ENCODE measurements around the gene ETV6.

Gene ETV6

DNA sequence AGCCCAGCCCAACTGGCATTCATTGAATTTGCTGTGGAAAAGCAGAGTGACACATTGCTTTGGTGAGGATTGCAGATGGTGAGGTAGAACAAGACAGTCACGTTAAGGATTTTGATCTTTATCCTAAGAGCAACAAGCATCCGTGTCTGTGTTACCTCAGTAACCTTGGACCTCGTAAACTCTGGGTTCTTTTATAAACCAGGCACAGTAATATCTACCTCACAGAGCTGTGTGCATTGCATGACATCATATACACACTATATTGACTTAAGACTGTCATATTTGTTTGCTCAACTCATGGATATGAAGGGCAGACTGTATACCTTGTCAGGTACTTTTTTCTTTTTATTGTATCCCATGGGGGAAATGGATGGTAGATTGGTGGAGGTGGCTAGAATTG, 156.2 kb downstream of the ETV6 start:
- Histone ChIP-seq H3K36me3 (ENCODE audit: control insufficient read depth, insufficient read depth, low read length) (no peaks in the 10 kb centered on the region), H3K23ac (ENCODE audit: low read length) (no peak overlapping the region), H3K4me2 (ENCODE audit: low read length) (no peak overlapping the region), H3K18ac (ENCODE audit: low read length) (no peak overlapping the region), H2AK5ac (ENCODE audit: low read length) (no peak overlapping the region), H3K79me1 (ENCODE audit: low read length) (no peaks in the 10 kb centered on the region), H2BK15ac (replicated peaks; ENCODE audit: low read depth) (no peak overlapping the region), H3K4me1 (ENCODE audit: control insufficient read depth, low read depth, low read length) (peaks cover 3% of the 10 kb centered on the region), H4K5ac (ENCODE audit: low read length) (no peak overlapping the region), H3K56ac (ENCODE audit: low read length) (no peak overlapping the region), H4K8ac (ENCODE audit: low read depth, low read length) (no peak overlapping the region), H3K79me2 (ENCODE audit: control insufficient read depth, insufficient read depth, low read length) (no peaks in the 10 kb centered on the region), H3K27me3 (ENCODE audit: insufficient read depth, low read length, poor library complexity) (no peaks in the 10 kb centered on the region), H3K27ac (ENCODE audit: low read depth, low read length) (no peak overlapping the region), H3K9ac (ENCODE audit: low read length) (no peak overlapping the region), H3K4me3 (ENCODE audit: low read length) (no peak overlapping the region), H2BK120ac (ENCODE audit: low read depth, low read length) (no peak overlapping the region), H2BK5ac (ENCODE audit: low read length) (no peak overlapping the region), H3K4ac (ENCODE audit: low read depth, low read length) (no peak overlapping the region)
- no CpG with 5 or more reads among the region's 3 CpGs for WGBS (ENCODE audit: extremely low coverage, insufficient coverage, low lambda C conversion rate)
- no peak for DNase-seq

GRCh38 chr12:11807458-11807857, 158.0 kb downstream of the ETV6 start:
- Histone ChIP-seq H3K4me1 (ENCODE audit: control insufficient read depth, low read depth, low read length) (peaks cover 11% of the 10 kb centered on the region), H3K9ac (ENCODE audit: low read length) (no peak overlapping the region), H3K27me3 (ENCODE audit: insufficient read depth, low read length, poor library complexity) (no peaks in the 10 kb centered on the region), H3K23ac (ENCODE audit: low read length) (no peak overlapping the region), H2BK120ac (ENCODE audit: low read depth, low read length) (no peak overlapping the region), H4K5ac (ENCODE audit: low read length) (no peak overlapping the region), H3K27ac (ENCODE audit: low read depth, low read length) (no peak overlapping the region), H3K36me3 (ENCODE audit: control insufficient read depth, insufficient read depth, low read length) (no peaks in the 10 kb centered on the region), H3K79me2 (ENCODE audit: control insufficient read depth, insufficient read depth, low read length) (no peaks in the 10 kb centered on the region), H4K8ac (ENCODE audit: low read depth, low read length) (no peak overlapping the region), H3K79me1 (ENCODE audit: low read length) (no peaks in the 10 kb centered on the region), H3K4me2 (ENCODE audit: low read length) (no peak overlapping the region), H2BK15ac (replicated peaks; ENCODE audit: low read depth) (no peak overlapping the region), H2BK5ac (ENCODE audit: low read length) (no peak overlapping the region), H3K4me3 (ENCODE audit: low read length) (no peak overlapping the region), H3K56ac (ENCODE audit: low read length) (no peak overlapping the region), H3K18ac (ENCODE audit: low read length) (no peak overlapping the region), H3K4ac (ENCODE audit: low read depth, low read length) (no peak overlapping the region), H2AK5ac (ENCODE audit: low read length) (no peak overlapping the region)
- DNase-seq: no peak

DNA sequence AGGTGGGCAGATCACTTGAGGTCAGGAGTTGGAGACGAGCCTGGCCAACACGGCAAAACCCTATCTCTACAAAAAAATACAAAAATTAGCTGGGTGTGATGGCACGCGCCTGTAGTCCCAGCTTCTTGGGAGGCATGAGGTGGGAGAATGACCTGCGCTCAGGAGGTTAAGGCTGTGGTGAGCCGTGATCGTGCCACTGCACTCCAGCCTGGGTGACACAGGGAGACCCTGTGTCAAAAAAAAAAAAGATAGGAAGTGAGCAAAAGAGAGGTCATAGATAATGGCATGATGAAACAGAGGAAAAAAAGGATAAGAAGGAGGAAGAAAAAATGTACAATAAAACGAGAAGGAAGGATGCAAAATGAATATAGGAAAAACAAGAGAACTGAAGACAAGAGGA, 159.5 kb downstream of the ETV6 start:
- no peak overlapping the region for H4K5ac ChIP-seq (ENCODE audit: low read length)
- no peak overlapping the region for H3K4ac ChIP-seq (ENCODE audit: low read depth, low read length)
- no peak overlapping the region for H2AK5ac ChIP-seq (ENCODE audit: low read length)
- H3K27ac ChIP-seq (ENCODE audit: low read depth, low read length): no peak overlapping the region
- no peak for DNase-seq
- WGBS (ENCODE audit: extremely low coverage, insufficient coverage, low lambda C conversion rate): no CpG with 5 or more reads among the region's 8 CpGs
- no peak overlapping the region for H3K4me3 ChIP-seq (ENCODE audit: low read length)
- H3K56ac ChIP-seq (ENCODE audit: low read length): no peak overlapping the region
- peaks cover 16% of the 10 kb centered on the region for H3K4me1 ChIP-seq (ENCODE audit: control insufficient read depth, low read depth, low read length)
- no peak overlapping the region for H4K8ac ChIP-seq (ENCODE audit: low read depth, low read length)
- H2BK5ac ChIP-seq (ENCODE audit: low read length): no peak overlapping the region
- H3K79me2 ChIP-seq (ENCODE audit: control insufficient read depth, insufficient read depth, low read length): no peaks in the 10 kb centered on the region
- H3K4me2 ChIP-seq (ENCODE audit: low read length): no peak overlapping the region
- no peak overlapping the region for H3K23ac ChIP-seq (ENCODE audit: low read length)
- H3K9ac ChIP-seq (ENCODE audit: low read length): no peak overlapping the region
- no peaks in the 10 kb centered on the region for H3K27me3 ChIP-seq (ENCODE audit: insufficient read depth, low read length, poor library complexity)
- no peaks in the 10 kb centered on the region for H3K36me3 ChIP-seq (ENCODE audit: control insufficient read depth, insufficient read depth, low read length)
- no peak overlapping the region for H3K18ac ChIP-seq (ENCODE audit: low read length)
- no peak overlapping the region for H2BK15ac ChIP-seq (replicated peaks; ENCODE audit: low read depth)
- H3K79me1 ChIP-seq (ENCODE audit: low read length): no peaks in the 10 kb centered on the region
- H2BK120ac ChIP-seq (ENCODE audit: low read depth, low read length): no peak overlapping the region

GRCh38 chr12:11810206-11810545, 160.7 kb downstream of the ETV6 start:
- WGBS (ENCODE audit: extremely low coverage, insufficient coverage, low lambda C conversion rate): no CpG with 5 or more reads among the region's 3 CpGs
- H4K5ac ChIP-seq (ENCODE audit: low read length): no peak overlapping the region
- H3K18ac ChIP-seq (ENCODE audit: low read length): no peak overlapping the region
- no peaks in the 10 kb centered on the region for H3K79me2 ChIP-seq (ENCODE audit: control insufficient read depth, insufficient read depth, low read length)
- no peak overlapping the region for H3K4me3 ChIP-seq (ENCODE audit: low read length)
- no peak overlapping the region for H2BK15ac ChIP-seq (replicated peaks; ENCODE audit: low read depth)
- no peak overlapping the region for H3K4me2 ChIP-seq (ENCODE audit: low read length)
- DNase-seq: no peak
- no peaks in the 10 kb centered on the region for H3K36me3 ChIP-seq (ENCODE audit: control insufficient read depth, insufficient read depth, low read length)
- H3K56ac ChIP-seq (ENCODE audit: low read length): no peak overlapping the region
- H2BK120ac ChIP-seq (ENCODE audit: low read depth, low read length): no peak overlapping the region
- no peak overlapping the region for H2AK5ac ChIP-seq (ENCODE audit: low read length)
- no peaks in the 10 kb centered on the region for H3K27me3 ChIP-seq (ENCODE audit: insufficient read depth, low read length, poor library complexity)
- H2BK5ac ChIP-seq (ENCODE audit: low read length): no peak overlapping the region
- no peak overlapping the region for H3K9ac ChIP-seq (ENCODE audit: low read length)
- no peak overlapping the region for H3K27ac ChIP-seq (ENCODE audit: low read depth, low read length)
- no peak overlapping the region for H3K23ac ChIP-seq (ENCODE audit: low read length)
- H3K4ac ChIP-seq (ENCODE audit: low read depth, low read length): no peak overlapping the region
- H3K4me1 ChIP-seq (ENCODE audit: control insufficient read depth, low read depth, low read length): peaks cover 16% of the 10 kb centered on the region
- H4K8ac ChIP-seq (ENCODE audit: low read depth, low read length): no peak overlapping the region
- H3K79me1 ChIP-seq (ENCODE audit: low read length): no peaks in the 10 kb centered on the region

- Histone ChIP-seq H3K27me3 (ENCODE audit: insufficient read depth, low read length, poor library complexity) (no peaks in the 10 kb centered on the region), H3K56ac (ENCODE audit: low read length) (peak overlapping the region; percentile 10), H4K8ac (ENCODE audit: low read depth, low read length) (no peak overlapping the region), H2AK5ac (ENCODE audit: low read length) (no peak overlapping the region), H3K79me1 (ENCODE audit: low read length) (no peaks in the 10 kb centered on the region), H3K9ac (ENCODE audit: low read length) (no peak overlapping the region), H3K4me1 (ENCODE audit: control insufficient read depth, low read depth, low read length) (peaks cover 16% of the 10 kb centered on the region), H2BK5ac (ENCODE audit: low read length) (no peak overlapping the region), H3K23ac (ENCODE audit: low read length) (no peak overlapping the region), H3K4ac (ENCODE audit: low read depth, low read length) (no peak overlapping the region), H2BK120ac (ENCODE audit: low read depth, low read length) (no peak overlapping the region), H3K27ac (ENCODE audit: low read depth, low read length) (no peak overlapping the region), H3K4me3 (ENCODE audit: low read length) (no peak overlapping the region), H2BK15ac (replicated peaks; ENCODE audit: low read depth) (no peak overlapping the region), H3K4me2 (ENCODE audit: low read length) (no peak overlapping the region), H3K36me3 (ENCODE audit: control insufficient read depth, insufficient read depth, low read length) (no peaks in the 10 kb centered on the region), H3K18ac (ENCODE audit: low read length) (no peak overlapping the region), H4K5ac (ENCODE audit: low read length) (no peak overlapping the region), H3K79me2 (ENCODE audit: control insufficient read depth, insufficient read depth, low read length) (no peaks in the 10 kb centered on the region)
- no peak for DNase-seq
- WGBS (ENCODE audit: extremely low coverage, insufficient coverage, low lambda C conversion rate): no CpG with 5 or more reads among the region's 3 CpGs
Observed at GRCh38 chr12:11811008-11811407, 161.5 kb downstream of the ETV6 start.

DNA sequence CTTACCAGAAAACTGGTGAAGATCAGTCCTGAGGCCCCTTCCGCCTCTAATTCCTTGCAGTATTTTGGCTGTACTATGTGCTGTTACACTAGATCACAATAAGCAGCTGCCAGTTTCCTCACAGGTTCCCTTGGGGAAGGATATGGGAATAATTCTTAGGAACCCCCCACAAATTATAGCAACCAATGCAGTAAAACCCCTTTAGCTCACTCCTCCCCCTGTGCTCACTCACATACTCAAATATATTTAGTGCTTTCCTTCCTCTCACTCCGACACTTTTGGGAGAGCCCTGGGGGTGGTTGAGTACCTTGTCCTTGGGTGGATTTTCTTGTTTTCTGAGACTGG, 162.7 kb downstream of the ETV6 start:
- H4K8ac ChIP-seq (ENCODE audit: low read depth, low read length): no peak overlapping the region
- peak overlapping the region; percentile 15 for H3K18ac ChIP-seq (ENCODE audit: low read length)
- no peak overlapping the region for H2AK5ac ChIP-seq (ENCODE audit: low read length)
- H2BK120ac ChIP-seq (ENCODE audit: low read depth, low read length): peak overlapping the region; percentile 31
- DNase-seq: no peak
- peak overlapping the region; percentile 85 for H3K56ac ChIP-seq (ENCODE audit: low read length)
- no peak overlapping the region for H4K5ac ChIP-seq (ENCODE audit: low read length)
- whole genome bisulfite sequencing (ENCODE audit: extremely low coverage, insufficient coverage, low lambda C conversion rate): no CpG with 5 or more reads among the region's 2 CpGs
- peak overlapping the region; percentile 81 for H3K27ac ChIP-seq (ENCODE audit: low read depth, low read length)
- no peaks in the 10 kb centered on the region for H3K27me3 ChIP-seq (ENCODE audit: insufficient read depth, low read length, poor library complexity)
- H3K79me1 ChIP-seq (ENCODE audit: low read length): no peaks in the 10 kb centered on the region
- no peak overlapping the region for H3K4me3 ChIP-seq (ENCODE audit: low read length)
- H3K79me2 ChIP-seq (ENCODE audit: control insufficient read depth, insufficient read depth, low read length): no peaks in the 10 kb centered on the region
- no peak overlapping the region for H2BK5ac ChIP-seq (ENCODE audit: low read length)
- H3K4me1 ChIP-seq (ENCODE audit: control insufficient read depth, low read depth, low read length): peaks cover 16% of the 10 kb centered on the region
- H3K9ac ChIP-seq (ENCODE audit: low read length): peak overlapping the region; percentile 62
- no peak overlapping the region for H3K23ac ChIP-seq (ENCODE audit: low read length)
- H2BK15ac ChIP-seq (replicated peaks; ENCODE audit: low read depth): no peak overlapping the region
- H3K4ac ChIP-seq (ENCODE audit: low read depth, low read length): no peak overlapping the region
- no peaks in the 10 kb centered on the region for H3K36me3 ChIP-seq (ENCODE audit: control insufficient read depth, insufficient read depth, low read length)
- H3K4me2 ChIP-seq (ENCODE audit: low read length): no peak overlapping the region

All from mesendoderm (in vitro differentiated cells).